Measurements from ENCODE around the gene ST3GAL6. TPM values are rescaled to one million over a fixed set of nuclear protein-coding genes. Genes with fewer than 3 reads are reported as not detected.

Gene ST3GAL6
- total RNA-seq, 4 donors from 2014 or later, result 1.6 to 6.6 (median 2.5) TPM

- Histone ChIP-seq H3K36me3 (no peaks in the 10 kb centered on the region), H3K4me3 (no peak overlapping the region), H3K27me3 (no peaks in the 10 kb centered on the region), H3K9me3 (no peaks in the 10 kb centered on the region), H3K27ac (no peak overlapping the region), H3K4me1 (no peaks in the 10 kb centered on the region)
- no peak for DNase-seq
- TF ChIP-seq CTCF (IDR thresholded peaks at IDR 0.05) (no peak), POLR2A (IDR thresholded peaks at IDR 0.05) (no peak)
Measured at GRCh38 chr3:98770261-98771039, 7.3 kb downstream of the ST3GAL6 start.

GRCh38 chr3:98772022-98772421 lies 8.9 kb downstream of the ST3GAL6 start:
- Histone ChIP-seq H3K36me3 (no peaks in the 10 kb centered on the region), H3K4me1 (no peaks in the 10 kb centered on the region), H3K4me3 (no peak overlapping the region), H3K27ac (no peak overlapping the region), H3K9me3 (no peaks in the 10 kb centered on the region), H3K27me3 (no peaks in the 10 kb centered on the region)
- TF ChIP-seq POLR2A (IDR thresholded peaks at IDR 0.05) (no peak), CTCF (IDR thresholded peaks at IDR 0.05) (no peak)
- DNase-seq, result no peak

GRCh38 chr3:98775459-98776139 lies 12.5 kb downstream of the ST3GAL6 start:
- H3K27ac ChIP-seq, result no peak overlapping the region
- H3K4me1 ChIP-seq, result no peaks in the 10 kb centered on the region
- H3K36me3 ChIP-seq, result no peaks in the 10 kb centered on the region

GRCh38 chr3:98776140-98776493 lies 13.0 kb downstream of the ST3GAL6 start:
- no peak for DNase-seq
- no peak overlapping the region for H3K4me3 ChIP-seq
- H3K9me3 ChIP-seq, result no peaks in the 10 kb centered on the region
- no peaks in the 10 kb centered on the region for H3K27me3 ChIP-seq
- H3K4me1 ChIP-seq, result no peaks in the 10 kb centered on the region
- TF ChIP-seq POLR2A (IDR thresholded peaks at IDR 0.05), result no peak
- no peak for TF ChIP-seq CTCF (IDR thresholded peaks at IDR 0.05)
- no peaks in the 10 kb centered on the region for H3K36me3 ChIP-seq
- no peak overlapping the region for H3K27ac ChIP-seq

More at GRCh38 chr3:98775459-98776139, 12.5 kb downstream of the ST3GAL6 start:
- no peak for DNase-seq
- H3K9me3 ChIP-seq, result no peaks in the 10 kb centered on the region
- H3K27me3 ChIP-seq, result no peaks in the 10 kb centered on the region
- no peak overlapping the region for H3K4me3 ChIP-seq
- TF ChIP-seq CTCF (IDR thresholded peaks at IDR 0.05) (no peak), POLR2A (IDR thresholded peaks at IDR 0.05) (no peak)

GRCh38 chr3:98777286-98777685 lies 14.1 kb downstream of the ST3GAL6 start:
- Histone ChIP-seq H3K27ac (no peak overlapping the region), H3K36me3 (no peaks in the 10 kb centered on the region), H3K9me3 (no peaks in the 10 kb centered on the region), H3K4me1 (no peaks in the 10 kb centered on the region), H3K4me3 (no peak overlapping the region), H3K27me3 (no peaks in the 10 kb centered on the region)
- TF ChIP-seq CTCF (IDR thresholded peaks at IDR 0.05) (no peak), POLR2A (IDR thresholded peaks at IDR 0.05) (no peak)
- no peak for DNase-seq

All from Peyer's patch (tissue), 4 donors.